Testis (tissue), 3 donors: ENCODE results near the gene AP2B1. TPM values are rescaled to one million over a fixed set of nuclear protein-coding genes. Genes with fewer than 3 reads are reported as not detected.

Source experiments
- DNase-seq: peaks from one replicate; pipeline ENCODE4 v3.0.0-alpha.2; 2019
- H3K27ac ChIP-seq, 2 donors: fragments of 200-600 bp; sonication (generic); one replicate each; pipeline ENCODE4 v1.5.1; 2019
- H3K27me3 ChIP-seq: fragments of 200-600 bp; sonication (generic); one replicate; pipeline ENCODE4 v1.5.1; 2019
- H3K36me3 ChIP-seq: fragments of 200-600 bp; sonication (generic); one replicate; pipeline ENCODE4 v1.5.1; 2017; ENCODE audit warnings: low read depth; ENCODE audit errors: missing control alignments
- H3K4me1 ChIP-seq: fragments of 200-600 bp; sonication (generic); one replicate; pipeline ENCODE4 v1.5.1; 2019
- H3K4me3 ChIP-seq, 2 donors: fragments of 200-600 bp; sonication (generic); one replicate each; pipeline ENCODE4 v1.5.1; 2017 to 2019
- H3K9me3 ChIP-seq: fragments of 200-600 bp; sonication (generic); one replicate; pipeline ENCODE4 v1.5.1; 2017
- POLR2A ChIP-seq: fragments of 450-650 bp; IDR thresholded peaks from one replicate; pipeline ENCODE4 v1.6.1; 2017; ENCODE audit warnings: antibody characterized with exemption, mild to moderate bottlenecking, moderate library complexity
- WGBS, 2 donors: methylation state at CpG; one replicate each; pipeline ENCODE4 v1.1.5; 2018; 5-methylcytosine and 5-hydroxymethylcytosine counted together
- intact Hi-C: fragments of 100-400 bp; cut with DNase I; formaldehyde crosslinking; loops from one replicate; pipeline ENCODE4 v1.15.1; 2023; ENCODE audit warnings: low total_unique reads
- polyA plus RNA-seq: library from polyadenylated mRNA; stranded (reverse); fragments of 350-450 nt; fragmentation: Illumina TruSeq; extraction: RNeasy Lipid Tissue Mini Kit (QIAGEN cat#74804); gene quantifications from one replicate; pipeline ENCODE4 v1.2.3, GENCODE V29; 2014; ENCODE audit warnings: low read depth, low replicate concordance; ENCODE audit not compliant: insufficient read depth
- total RNA-seq, 2 donors: library from RNA; depleted of rRNA; stranded (reverse); fragments of >200 nt; gene quantifications; one replicate each; pipeline ENCODE4 v1.2.3, GENCODE V29; 2016
- TF ChIP-seq, protein P1 (sequence below), 3 experiments: fragments of 450-650 bp in 2 of 3; fragments of 200-600 bp in 1 of 3; sonication (generic) in 1 of 3; IDR thresholded peaks; one replicate each; pipeline ENCODE4 v1.5.1; 2016 to 2019; ENCODE audit warnings: antibody characterized with exemption in 3 of 3, mild to moderate bottlenecking in 2 of 3, moderate library complexity in 1 of 3

The AP2B1 gene
- total and polyA plus RNA-seq, 3 donors from 2014 or later = 132 to 310 (median 147) TPM

DNA sequence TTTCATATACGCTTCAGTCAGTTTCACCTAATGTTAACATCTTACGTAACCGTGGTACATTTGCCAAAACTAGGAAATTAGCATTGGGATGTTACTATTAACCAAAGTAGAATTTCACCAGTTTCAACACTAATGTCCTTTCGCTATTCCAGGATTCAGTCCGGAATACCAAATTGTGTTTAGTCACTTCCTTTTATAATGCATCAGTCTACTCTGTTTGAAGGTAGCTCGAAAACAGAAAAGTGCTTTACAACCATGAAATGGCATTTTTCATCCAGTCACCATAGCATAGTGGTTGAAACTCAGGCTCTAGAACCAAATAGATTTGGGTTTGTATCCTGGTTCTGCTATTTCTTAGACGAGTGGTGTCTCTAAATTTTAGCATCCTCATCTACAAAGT, 29.4 kb downstream of the AP2B1 start:
- intact Hi-C loops = loop anchor here (5.0 kb wide), 1 partner anchor 136 kb away; the partner anchor contains the start of gene GAS2L2
- DNase-seq = no peak
- 91 to 93% methylated on average over 7 of the region's 7 CpGs for WGBS, 2 donors
- Histone ChIP-seq H3K27ac (no peak overlapping the region), H3K4me1 (no peaks in the 10 kb centered on the region), H3K27me3 (no peaks in the 10 kb centered on the region), H3K36me3 (no peaks in the 10 kb centered on the region), H3K9me3 (no peaks in the 10 kb centered on the region), H3K4me3 (no peak overlapping the region)
- TF ChIP-seq POLR2A = no peak
- TF ChIP-seq, protein P1, sequence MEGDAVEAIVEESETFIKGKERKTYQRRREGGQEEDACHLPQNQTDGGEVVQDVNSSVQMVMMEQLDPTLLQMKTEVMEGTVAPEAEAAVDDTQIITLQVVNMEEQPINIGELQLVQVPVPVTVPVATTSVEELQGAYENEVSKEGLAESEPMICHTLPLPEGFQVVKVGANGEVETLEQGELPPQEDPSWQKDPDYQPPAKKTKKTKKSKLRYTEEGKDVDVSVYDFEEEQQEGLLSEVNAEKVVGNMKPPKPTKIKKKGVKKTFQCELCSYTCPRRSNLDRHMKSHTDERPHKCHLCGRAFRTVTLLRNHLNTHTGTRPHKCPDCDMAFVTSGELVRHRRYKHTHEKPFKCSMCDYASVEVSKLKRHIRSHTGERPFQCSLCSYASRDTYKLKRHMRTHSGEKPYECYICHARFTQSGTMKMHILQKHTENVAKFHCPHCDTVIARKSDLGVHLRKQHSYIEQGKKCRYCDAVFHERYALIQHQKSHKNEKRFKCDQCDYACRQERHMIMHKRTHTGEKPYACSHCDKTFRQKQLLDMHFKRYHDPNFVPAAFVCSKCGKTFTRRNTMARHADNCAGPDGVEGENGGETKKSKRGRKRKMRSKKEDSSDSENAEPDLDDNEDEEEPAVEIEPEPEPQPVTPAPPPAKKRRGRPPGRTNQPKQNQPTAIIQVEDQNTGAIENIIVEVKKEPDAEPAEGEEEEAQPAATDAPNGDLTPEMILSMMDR (IDR thresholded peaks at IDR 0.05) = no peak

DNA sequence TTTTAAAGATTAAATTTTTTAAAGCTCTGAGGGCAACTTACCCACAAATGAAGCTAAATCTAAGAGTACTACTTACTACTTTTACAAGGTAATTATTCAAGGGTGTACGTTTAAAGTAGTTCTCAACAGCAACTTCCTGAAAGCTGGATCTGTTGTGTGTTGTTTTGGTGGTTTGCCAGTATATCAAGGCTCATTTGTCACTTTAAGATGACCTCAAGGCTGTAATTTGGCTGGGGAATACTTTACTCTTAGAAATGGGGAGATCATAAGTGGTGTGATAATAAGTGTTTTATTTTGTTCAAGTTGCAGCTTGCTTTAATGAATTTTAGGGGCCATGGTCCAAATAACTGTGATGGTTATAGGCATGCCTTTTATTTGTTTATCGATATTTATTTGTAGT, 30.4 kb downstream of the AP2B1 start:
- TF ChIP-seq, protein P1 (IDR thresholded peaks at IDR 0.05) = no peak
- TF ChIP-seq POLR2A = no peak
- DNase-seq = no peak
- Histone ChIP-seq H3K27me3 (no peaks in the 10 kb centered on the region), H3K9me3 (no peaks in the 10 kb centered on the region), H3K4me3 (no peak overlapping the region), H3K27ac (no peak overlapping the region), H3K36me3 (no peaks in the 10 kb centered on the region), H3K4me1 (no peaks in the 10 kb centered on the region)
- 81 to 90% methylated on average over 2 of the region's 2 CpGs for WGBS, 2 donors
- intact Hi-C loops = loop anchor here (5.0 kb wide), 1 partner anchor 135 kb away; the partner anchor contains the start of gene GAS2L2

DNA sequence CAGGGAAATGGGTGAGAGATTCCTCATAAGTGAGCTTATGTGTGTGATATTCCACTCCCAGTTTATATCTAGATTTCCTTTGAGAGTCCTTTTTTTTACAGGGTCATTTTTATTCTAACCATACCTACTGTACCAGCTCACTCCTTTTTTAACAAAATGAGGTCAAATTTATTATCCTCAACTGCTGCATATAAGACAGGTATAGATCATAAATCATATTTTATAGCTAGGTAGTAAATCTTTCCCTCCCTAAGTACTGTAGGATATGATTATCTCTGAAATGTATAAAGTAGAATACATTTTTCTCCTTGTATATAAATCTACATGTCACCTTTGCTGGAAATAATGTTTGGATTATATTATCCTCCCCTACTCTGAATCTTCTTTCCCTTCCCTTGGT, 31.5 kb downstream of the AP2B1 start:
- TF ChIP-seq, protein P1 (IDR thresholded peaks at IDR 0.05) = no peak
- TF ChIP-seq POLR2A = no peak
- no peaks in the 10 kb centered on the region for H3K4me1 ChIP-seq
- H3K36me3 ChIP-seq = no peaks in the 10 kb centered on the region
- no peaks in the 10 kb centered on the region for H3K9me3 ChIP-seq
- intact Hi-C loops = loop anchor here (5.0 kb wide), 1 partner anchor 134 kb away; the partner anchor contains the start of gene GAS2L2
- no peaks in the 10 kb centered on the region for H3K27me3 ChIP-seq
- no peak for DNase-seq
- no peak overlapping the region for H3K4me3 ChIP-seq
- H3K27ac ChIP-seq = no peak overlapping the region

DNA sequence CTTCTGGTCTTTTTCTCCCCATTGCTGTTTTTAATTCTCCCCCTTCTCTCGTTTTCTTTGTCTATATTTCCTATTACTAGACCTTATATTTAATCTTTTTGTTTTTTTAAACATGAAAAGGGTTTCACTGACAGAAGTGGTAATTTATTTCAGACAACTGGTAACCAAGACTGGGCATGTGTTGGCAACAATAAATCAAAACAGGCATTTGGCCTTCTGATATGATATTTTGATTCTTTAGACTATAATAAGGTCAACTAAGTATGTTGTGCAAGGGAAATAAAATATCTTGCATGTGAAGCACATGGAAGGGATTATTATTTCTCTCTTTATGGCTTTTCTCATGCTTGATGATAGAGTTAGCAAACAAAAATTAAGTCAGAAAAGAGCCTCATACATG, 34.6 kb downstream of the AP2B1 start:
- H3K27me3 ChIP-seq = no peaks in the 10 kb centered on the region
- H3K4me3 ChIP-seq = no peak overlapping the region
- 50 to 77% methylated on average over 1 of the region's 1 CpG for WGBS, 2 donors
- no peaks in the 10 kb centered on the region for H3K9me3 ChIP-seq
- H3K27ac ChIP-seq = no peak overlapping the region
- TF ChIP-seq, protein P1 (IDR thresholded peaks at IDR 0.05) = no peak
- no peak for TF ChIP-seq POLR2A
- H3K4me1 ChIP-seq = no peaks in the 10 kb centered on the region
- H3K36me3 ChIP-seq = no peaks in the 10 kb centered on the region
- intact Hi-C loops = no loop called here
- DNase-seq = no peak

DNA sequence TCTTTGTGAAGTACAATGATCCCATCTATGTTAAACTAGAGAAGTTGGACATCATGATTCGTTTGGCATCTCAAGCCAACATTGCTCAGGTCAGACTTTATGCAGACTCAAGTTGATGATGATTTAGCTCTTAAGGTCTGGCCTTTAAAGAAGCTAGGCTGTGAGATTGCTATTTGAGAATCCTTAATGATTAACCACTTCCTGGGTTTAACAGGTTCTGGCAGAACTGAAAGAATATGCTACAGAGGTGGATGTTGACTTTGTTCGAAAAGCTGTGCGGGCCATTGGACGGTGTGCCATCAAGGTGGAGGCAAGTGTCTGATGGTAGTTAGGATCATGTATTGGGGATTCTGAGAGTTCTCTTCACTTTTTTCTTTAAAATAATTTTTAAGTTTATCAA, 40.3 kb downstream of the AP2B1 start:
- Histone ChIP-seq H3K4me1 (no peaks in the 10 kb centered on the region), H3K27ac (no peak overlapping the region), H3K27me3 (no peaks in the 10 kb centered on the region), H3K9me3 (no peaks in the 10 kb centered on the region), H3K4me3 (no peak overlapping the region), H3K36me3 (no peaks in the 10 kb centered on the region)
- 94 to 99% methylated on average over 4 of the region's 4 CpGs for WGBS, 2 donors
- DNase-seq = no peak
- TF ChIP-seq, protein P1 (IDR thresholded peaks at IDR 0.05) = no peak
- no peak for TF ChIP-seq POLR2A
- intact Hi-C loops = no loop called here
